ENCODE measurements around the gene LYSMD3.
"Not testable (repeated sequence)": the region's sequence is repeated elsewhere in the genome, so short reads cannot be mapped to it uniquely, and the experiment has no call there.

The LYSMD3 gene

DNA sequence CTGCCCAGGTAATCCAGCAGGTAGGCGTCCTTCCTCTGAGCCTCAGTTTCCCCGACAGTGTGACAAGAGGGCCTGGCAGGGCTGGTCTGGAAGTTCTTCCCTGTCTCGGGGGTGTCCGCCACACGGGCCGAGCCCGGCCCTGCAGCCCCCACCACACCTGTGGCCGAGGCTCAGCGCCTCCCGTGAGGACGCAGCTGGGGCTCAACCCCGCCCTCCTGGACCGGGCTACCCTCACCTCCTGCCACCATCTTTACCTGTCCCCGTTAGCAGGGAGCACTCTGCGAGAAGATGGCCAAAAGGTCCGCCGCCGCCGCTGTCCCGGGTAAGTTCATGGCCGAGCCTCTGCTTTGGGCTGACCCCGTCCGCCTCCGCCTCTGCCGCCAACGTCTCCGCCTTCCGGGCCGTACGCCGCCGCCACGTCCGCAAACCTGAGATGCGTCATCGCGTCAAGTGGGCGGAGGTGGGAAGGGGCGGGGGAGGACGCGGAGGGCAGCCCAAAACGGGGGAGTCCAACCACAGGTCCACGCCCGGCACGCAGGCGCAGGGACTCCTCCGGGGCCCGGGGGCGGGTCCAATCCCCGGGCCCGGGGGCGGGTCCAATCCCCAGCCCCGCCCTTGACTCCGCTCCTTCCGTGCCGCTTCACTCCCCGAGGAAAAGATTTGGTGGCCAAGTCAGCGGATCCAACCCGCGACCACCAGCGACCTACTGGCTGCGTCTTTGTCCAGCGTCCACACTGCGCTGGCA is at the start of gene LYSMD3:
LYSMD3 (minus strand) TSS at position 391 of the 745 bp plus-strand sequence. CDS start 4,295 bp downstream, outside the sequence.
- peaks cover 30% of the 10 kb centered on the region for H3K4me1 Mint-ChIP-seq
- peak; percentile 95 for DNase-seq
- peaks cover 18% of the 10 kb centered on the region for H3K27me3 Mint-ChIP-seq
- ATAC-seq: peak; percentile 89
- H3K4me3 Mint-ChIP-seq: peak within 1 kb of the TSS; percentile 92
- peak within 1 kb of the TSS; percentile 93 for H3K27ac Mint-ChIP-seq
- peaks cover 13% of the 10 kb centered on the region for H3K36me3 Mint-ChIP-seq (ENCODE audit: low read depth)
- H3K9me3 Mint-ChIP-seq: no peaks in the 10 kb centered on the region

DNA sequence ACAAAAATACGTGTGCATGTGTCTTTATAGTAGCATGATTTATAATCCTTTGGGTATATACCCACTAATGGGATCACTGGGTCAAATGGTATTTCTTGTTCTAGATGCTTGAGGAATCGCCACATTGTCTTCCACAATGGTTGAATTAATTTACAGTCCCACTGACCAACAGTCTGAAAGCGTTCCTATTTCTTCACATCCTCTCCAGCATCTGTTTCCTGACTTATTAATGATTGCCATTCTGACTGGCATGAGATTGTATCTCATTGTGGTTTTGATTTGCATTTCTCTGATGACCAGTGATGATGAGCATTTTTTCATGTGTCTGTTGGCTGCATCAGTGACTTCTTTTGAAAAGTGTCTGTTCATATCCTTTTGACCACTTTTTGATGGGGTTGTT is 47.2 kb upstream of the LYSMD3 start:
- not testable (repeated sequence) for H3K9me3 Mint-ChIP-seq; H3K4me3 Mint-ChIP-seq; H3K36me3 Mint-ChIP-seq (ENCODE audit: low read depth); ATAC-seq; DNase-seq; H3K27ac Mint-ChIP-seq; H3K4me1 Mint-ChIP-seq
- peaks cover 12% of the 10 kb centered on the region for H3K27me3 Mint-ChIP-seq

DNA sequence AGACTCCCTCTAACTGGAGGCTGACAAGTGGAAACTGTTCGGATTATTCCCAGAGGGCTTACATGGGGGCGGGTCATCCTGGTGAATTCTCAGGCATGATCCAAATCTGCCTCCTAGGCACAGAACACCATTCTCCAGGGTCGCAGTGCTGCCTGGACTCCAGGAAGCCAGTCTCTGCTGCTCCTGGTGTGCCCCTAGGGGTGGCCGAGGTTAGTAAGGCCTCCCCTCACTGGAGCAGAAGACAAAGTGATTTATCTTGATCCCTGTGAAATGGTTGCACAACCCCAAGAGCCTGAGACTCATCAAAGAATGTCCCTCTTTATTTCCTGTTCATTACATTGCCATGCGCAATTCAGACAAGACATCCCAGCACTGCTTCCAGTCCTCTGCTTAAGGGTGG is 46.3 kb upstream of the LYSMD3 start:
- no peaks in the 10 kb centered on the region for H3K4me1 Mint-ChIP-seq
- no peak overlapping the region for H3K4me3 Mint-ChIP-seq
- H3K27me3 Mint-ChIP-seq: peaks cover 12% of the 10 kb centered on the region

DNA sequence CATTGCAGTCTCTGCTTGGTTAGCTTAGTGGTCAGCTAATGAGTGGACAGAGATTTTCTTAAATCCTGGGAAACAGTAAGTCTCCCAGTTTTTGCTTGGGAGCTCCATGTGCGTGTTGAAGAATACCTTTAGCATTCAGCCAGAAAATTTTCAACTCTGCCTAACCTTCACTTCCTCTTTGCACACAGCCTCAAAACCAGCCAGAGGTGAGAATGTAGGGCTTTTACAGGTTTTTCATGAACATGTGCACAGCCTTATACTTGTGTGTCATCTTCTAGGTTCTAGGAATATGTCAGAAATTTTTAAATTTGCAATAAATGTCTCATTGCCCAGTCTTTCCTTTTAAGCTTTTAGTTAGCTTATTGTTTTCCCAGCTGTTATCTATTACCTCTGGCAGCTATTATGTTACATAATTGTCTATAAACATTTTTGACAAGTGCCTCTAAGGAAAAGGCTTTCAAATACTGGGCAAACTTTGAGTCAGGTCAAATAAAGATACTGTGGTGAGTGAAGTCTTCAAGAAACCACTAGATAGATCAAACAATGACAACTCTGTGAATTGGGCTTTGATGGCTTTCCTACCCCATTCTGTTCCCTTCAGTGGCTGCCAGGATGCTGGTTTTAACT is 41.9 kb upstream of the LYSMD3 start:
- no peaks in the 10 kb centered on the region for H3K4me1 Mint-ChIP-seq
- H3K4me3 Mint-ChIP-seq: no peak overlapping the region
- H3K9me3 Mint-ChIP-seq: no peaks in the 10 kb centered on the region
- H3K27ac Mint-ChIP-seq: no peak overlapping the region
- ATAC-seq (no peak), DNase-seq (no peak)
- peaks cover 19% of the 10 kb centered on the region for H3K27me3 Mint-ChIP-seq
- H3K36me3 Mint-ChIP-seq (ENCODE audit: low read depth): no peaks in the 10 kb centered on the region

More for the DNA sequence above, 46.3 kb upstream of the LYSMD3 start:
- Mint-ChIP-seq H3K9me3 (peaks cover 6% of the 10 kb centered on the region), H3K27ac (no peak overlapping the region), H3K36me3 (ENCODE audit: low read depth) (no peaks in the 10 kb centered on the region)
- ATAC-seq: no peak
- DNase-seq: no peak

DNA sequence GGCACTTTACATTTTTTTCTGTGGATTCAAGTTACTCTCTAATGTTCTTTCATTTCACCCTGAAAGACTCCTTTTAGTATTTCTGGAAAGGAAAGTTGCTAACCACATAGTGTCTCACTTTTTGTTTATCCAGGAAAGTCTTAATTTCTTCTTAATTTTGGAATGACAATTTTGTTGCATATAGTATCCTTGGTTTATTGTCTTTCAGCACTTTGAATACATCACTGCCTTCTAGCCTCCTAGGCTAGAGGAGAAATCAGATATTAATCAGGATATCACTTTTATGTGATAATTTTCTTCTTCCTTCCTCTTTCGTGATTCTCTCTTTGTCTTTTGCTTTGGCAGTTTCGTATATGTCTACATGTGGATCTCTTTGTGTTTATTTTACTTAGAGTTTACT is 40.6 kb upstream of the LYSMD3 start:
- H3K9me3 Mint-ChIP-seq: no peaks in the 10 kb centered on the region
- H3K27me3 Mint-ChIP-seq: peaks cover 21% of the 10 kb centered on the region
- DNase-seq: no peak
- no peak for ATAC-seq
- H3K36me3 Mint-ChIP-seq (ENCODE audit: low read depth): no peaks in the 10 kb centered on the region
- H3K4me3 Mint-ChIP-seq: no peak overlapping the region
- H3K4me1 Mint-ChIP-seq: no peaks in the 10 kb centered on the region
- no peak overlapping the region for H3K27ac Mint-ChIP-seq

DNA sequence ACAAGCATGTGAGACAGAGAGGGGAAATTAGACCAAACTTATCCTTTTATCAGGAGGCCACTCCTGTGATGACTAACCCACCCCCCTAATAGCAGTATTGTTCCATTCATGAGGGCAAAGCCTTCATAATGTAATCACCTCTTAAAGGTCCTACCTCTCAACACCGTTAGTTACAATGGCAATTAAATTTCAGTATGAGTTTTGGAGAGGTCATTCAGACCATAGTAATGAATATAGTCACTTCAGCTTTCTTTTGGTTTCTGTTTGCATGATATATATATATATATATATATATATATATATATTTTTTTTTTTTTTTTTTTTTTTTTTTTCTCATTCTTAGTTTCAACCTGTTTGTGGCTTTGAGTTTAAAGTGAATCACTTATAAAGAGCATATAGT is 39.7 kb upstream of the LYSMD3 start:
- ATAC-seq (no peak), DNase-seq (no peak)
- no peak overlapping the region for H3K27ac Mint-ChIP-seq
- no peaks in the 10 kb centered on the region for H3K9me3 Mint-ChIP-seq
- H3K4me3 Mint-ChIP-seq: no peak overlapping the region
- H3K4me1 Mint-ChIP-seq: no peaks in the 10 kb centered on the region
- no peaks in the 10 kb centered on the region for H3K36me3 Mint-ChIP-seq (ENCODE audit: low read depth)
- peaks cover 24% of the 10 kb centered on the region for H3K27me3 Mint-ChIP-seq

DNA sequence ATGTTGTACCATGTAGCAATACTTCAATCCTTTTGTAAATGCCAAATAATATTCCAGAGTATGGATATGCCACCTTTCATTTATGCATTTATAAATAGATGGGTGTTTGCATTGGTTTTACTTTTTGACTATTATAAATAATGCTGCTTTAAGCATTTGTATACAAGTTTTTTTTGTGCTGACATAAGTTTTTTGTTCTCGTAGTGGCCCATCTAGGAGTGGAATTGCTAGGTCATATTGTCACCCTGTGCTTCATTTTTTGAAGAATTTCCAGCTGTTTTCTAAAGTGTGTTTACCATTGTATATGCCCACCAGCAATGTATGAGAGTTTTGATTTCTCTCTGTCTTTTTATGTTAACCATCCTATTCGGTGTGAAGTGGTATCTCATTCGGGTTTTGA is 36.1 kb upstream of the LYSMD3 start:
- H3K27me3 Mint-ChIP-seq: peaks cover 31% of the 10 kb centered on the region
- H3K4me3 Mint-ChIP-seq: no peak overlapping the region
- H3K27ac Mint-ChIP-seq: no peak overlapping the region
- H3K9me3 Mint-ChIP-seq: no peaks in the 10 kb centered on the region
- H3K4me1 Mint-ChIP-seq: no peaks in the 10 kb centered on the region
- no peak for ATAC-seq
- DNase-seq: no peak
- H3K36me3 Mint-ChIP-seq (ENCODE audit: low read depth): no peaks in the 10 kb centered on the region

DNA sequence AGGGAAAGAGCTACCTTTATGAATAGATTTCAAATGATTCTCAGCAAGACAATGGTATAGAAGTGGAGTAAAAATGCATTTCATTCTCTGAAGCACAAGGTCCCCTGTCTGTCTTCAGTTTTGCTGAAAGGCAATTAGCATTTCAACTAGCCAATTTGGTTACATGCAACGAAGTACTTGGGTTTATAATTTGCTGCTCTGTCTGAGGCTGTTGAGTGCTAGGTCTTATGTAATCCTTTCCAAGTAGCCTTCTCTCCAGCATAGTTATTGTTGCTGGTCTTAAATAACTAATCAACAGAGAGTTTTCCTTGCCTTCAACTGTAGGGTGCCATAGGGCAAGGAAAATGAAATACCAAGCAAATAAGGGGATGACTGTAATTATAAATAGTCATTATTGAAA is 33.7 kb upstream of the LYSMD3 start:
- Mint-ChIP-seq H3K27me3 (peaks cover 41% of the 10 kb centered on the region), H3K9me3 (no peaks in the 10 kb centered on the region), H3K4me3 (no peak overlapping the region), H3K27ac (no peak overlapping the region), H3K4me1 (peaks cover 6% of the 10 kb centered on the region), H3K36me3 (ENCODE audit: low read depth) (no peaks in the 10 kb centered on the region)
- ATAC-seq (no peak), DNase-seq (no peak)

DNA sequence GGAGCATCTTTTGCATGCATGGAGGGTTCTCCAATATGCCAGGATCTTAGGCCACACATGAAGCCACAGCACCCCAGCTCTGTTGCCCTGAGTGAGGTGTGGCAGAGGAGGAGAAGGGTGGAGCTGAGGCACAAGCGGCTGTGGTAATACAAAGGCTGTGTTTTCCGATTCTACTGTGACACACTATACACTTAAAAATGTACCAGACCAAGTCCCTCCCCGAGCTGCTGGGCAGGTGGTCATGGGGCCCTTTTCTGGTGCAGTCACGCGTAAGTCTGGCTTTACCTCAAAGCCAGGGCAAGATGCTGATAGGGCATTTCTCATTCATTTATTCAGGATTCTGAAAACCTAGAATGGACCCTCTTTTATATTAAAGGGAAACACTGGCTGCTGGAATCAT is 33.0 kb upstream of the LYSMD3 start:
- DNase-seq (no peak), ATAC-seq (no peak)
- Mint-ChIP-seq H3K9me3 (no peaks in the 10 kb centered on the region), H3K27me3 (peaks cover 43% of the 10 kb centered on the region), H3K27ac (no peak overlapping the region), H3K36me3 (ENCODE audit: low read depth) (no peaks in the 10 kb centered on the region), H3K4me3 (no peak overlapping the region), H3K4me1 (peaks cover 8% of the 10 kb centered on the region)

DNA sequence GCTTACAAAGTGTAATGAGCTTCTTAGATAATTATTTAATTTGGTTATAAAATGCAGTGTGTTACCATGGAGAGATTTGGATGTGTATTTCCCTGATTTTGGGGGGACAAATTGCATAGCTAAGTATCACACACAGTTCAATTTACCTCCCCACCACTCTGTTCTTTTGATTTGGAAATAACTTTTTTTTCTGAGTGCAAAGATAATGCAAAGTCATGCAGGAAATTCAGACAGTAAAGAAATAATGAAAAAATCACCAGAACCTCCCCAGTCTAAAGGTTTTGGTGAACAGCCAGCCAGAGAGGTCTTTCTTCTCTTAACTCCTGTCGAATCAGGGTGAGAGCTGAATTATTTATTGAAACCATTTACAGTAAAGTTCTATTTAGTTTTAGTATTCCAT is 32.4 kb upstream of the LYSMD3 start:
- Mint-ChIP-seq H3K4me3 (no peak overlapping the region), H3K27me3 (peaks cover 48% of the 10 kb centered on the region), H3K9me3 (no peaks in the 10 kb centered on the region), H3K36me3 (ENCODE audit: low read depth) (no peaks in the 10 kb centered on the region), H3K4me1 (peaks cover 8% of the 10 kb centered on the region), H3K27ac (no peak overlapping the region)
- ATAC-seq (no peak), DNase-seq (no peak)

DNA sequence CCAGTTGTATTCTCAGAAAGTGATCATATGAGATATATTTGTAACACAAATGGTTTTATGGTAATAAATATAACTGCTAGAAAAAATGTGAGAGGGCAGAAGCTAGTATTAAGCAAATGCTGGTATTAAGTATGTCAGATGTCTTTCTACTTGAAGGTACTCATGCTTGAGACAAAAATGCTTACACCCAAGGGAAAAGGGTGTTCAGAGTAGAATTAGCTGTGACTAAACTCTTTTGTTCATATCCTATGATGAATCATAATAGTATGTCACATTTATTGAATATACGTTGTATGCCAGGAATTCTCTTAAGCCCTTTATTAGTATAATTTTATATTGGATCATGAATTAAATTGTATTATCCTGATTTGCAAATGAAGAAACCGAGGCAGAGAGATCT is 31.4 kb upstream of the LYSMD3 start:
- no peak overlapping the region for H3K27ac Mint-ChIP-seq
- H3K4me3 Mint-ChIP-seq: no peak overlapping the region
- peaks cover 8% of the 10 kb centered on the region for H3K4me1 Mint-ChIP-seq
- H3K36me3 Mint-ChIP-seq (ENCODE audit: low read depth): no peaks in the 10 kb centered on the region
- H3K9me3 Mint-ChIP-seq: no peaks in the 10 kb centered on the region
- no peak for ATAC-seq
- DNase-seq: no peak
- peaks cover 57% of the 10 kb centered on the region for H3K27me3 Mint-ChIP-seq

DNA sequence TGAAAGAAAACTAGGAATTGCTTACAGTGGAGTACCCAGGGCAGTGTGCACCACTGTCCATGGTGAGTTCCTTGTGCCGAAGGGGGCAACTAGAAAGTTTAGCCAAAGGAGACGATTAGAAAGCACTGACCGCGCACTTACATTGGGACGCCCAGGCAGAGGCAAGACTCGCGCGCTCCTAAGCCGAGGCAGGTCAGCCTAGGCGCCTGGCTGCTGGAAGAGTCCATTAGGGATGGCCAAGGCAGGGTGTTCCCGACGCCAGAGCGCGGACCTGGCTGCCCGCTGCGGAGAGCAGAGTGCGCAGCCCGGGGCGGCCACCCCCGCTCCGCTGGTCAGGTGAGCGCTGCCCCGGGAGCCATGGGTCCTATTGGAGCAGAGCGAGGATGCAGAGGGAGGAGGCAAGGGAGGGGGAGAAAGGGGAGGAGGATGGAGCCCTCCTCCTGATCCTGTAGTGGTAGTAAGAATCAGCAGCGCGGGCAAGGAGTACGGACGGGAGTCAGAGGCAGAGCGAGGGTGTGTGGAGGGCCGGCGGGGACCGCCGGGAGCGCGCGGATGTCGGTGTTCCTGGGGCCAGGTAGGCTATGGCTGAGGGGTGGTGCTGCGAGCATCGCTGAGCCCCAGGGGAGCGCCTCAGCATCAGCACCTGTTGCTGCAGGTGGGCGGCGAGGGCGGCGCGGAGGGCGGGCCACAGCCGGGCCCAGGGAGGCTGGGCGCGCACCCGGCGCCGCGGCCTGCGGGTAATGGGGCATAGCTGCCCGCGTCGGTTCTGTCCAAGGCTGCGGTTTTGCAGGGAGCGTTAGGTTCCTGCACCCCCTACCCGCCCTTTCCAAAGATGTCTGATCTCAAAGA is 29.2 kb upstream of the LYSMD3 start, which contains the start of gene ADGRV1:
ADGRV1 (plus strand) TSS at position 454 of the 849 bp plus-strand sequence; CDS start at position 553, 99 bp downstream.
- H3K36me3 Mint-ChIP-seq (ENCODE audit: low read depth): no peaks in the 10 kb centered on the region
- peaks cover 56% of the 10 kb centered on the region for H3K27me3 Mint-ChIP-seq
- H3K27ac Mint-ChIP-seq: no peak within 1 kb of the TSS
- H3K9me3 Mint-ChIP-seq: no peaks in the 10 kb centered on the region
- peaks cover 8% of the 10 kb centered on the region for H3K4me1 Mint-ChIP-seq
- peak; percentile 3 for DNase-seq
- peak; percentile 62 for ATAC-seq
- peak within 1 kb of the TSS; percentile 49 for H3K4me3 Mint-ChIP-seq

DNA sequence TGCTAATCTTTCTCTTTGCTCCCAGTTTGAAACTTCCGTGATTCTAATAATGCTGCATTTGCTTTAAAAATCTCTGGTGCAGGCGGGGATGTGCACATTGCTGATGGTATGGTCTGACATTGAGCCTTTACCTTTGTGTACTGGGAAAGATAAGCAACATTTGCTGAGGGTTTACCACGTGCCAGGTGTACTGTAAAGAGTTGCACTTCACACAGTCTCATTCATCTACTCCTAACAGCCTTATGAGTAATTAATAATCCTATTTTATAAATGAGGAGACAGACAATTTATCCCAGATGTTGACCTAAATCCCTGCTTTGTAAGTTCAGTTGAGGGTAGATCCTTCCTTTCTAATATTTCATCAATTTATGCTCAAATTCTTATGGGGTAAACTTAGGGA is 28.5 kb upstream of the LYSMD3 start:
- no peak overlapping the region for H3K27ac Mint-ChIP-seq
- peaks cover 59% of the 10 kb centered on the region for H3K27me3 Mint-ChIP-seq
- DNase-seq (no peak), ATAC-seq (no peak)
- H3K4me3 Mint-ChIP-seq: peak overlapping the region; percentile 49
- no peaks in the 10 kb centered on the region for H3K36me3 Mint-ChIP-seq (ENCODE audit: low read depth)
- H3K9me3 Mint-ChIP-seq: no peaks in the 10 kb centered on the region
- H3K4me1 Mint-ChIP-seq: peaks cover 8% of the 10 kb centered on the region

DNA sequence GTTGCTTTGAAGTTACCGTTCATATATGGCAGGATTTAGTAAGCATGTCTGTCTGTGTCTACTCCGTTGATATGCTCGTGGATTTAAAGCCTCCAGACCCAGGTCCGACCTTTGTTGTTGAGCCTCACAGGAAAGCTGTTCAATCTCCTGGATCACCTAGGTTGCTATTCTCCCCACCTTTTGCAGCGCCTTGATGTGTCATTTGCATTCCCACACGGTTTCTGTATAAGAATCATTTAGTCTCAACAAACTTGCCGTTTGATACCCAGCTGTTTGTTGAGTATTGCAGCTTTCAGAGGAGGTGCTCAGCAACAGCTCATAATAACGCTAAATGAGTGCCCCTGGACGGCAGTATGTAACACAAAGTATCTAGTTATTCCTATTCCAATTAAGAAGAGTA is 28.0 kb upstream of the LYSMD3 start:
- DNase-seq: no peak
- Mint-ChIP-seq H3K27me3 (peaks cover 59% of the 10 kb centered on the region), H3K9me3 (no peaks in the 10 kb centered on the region), H3K36me3 (ENCODE audit: low read depth) (no peaks in the 10 kb centered on the region), H3K4me1 (peaks cover 8% of the 10 kb centered on the region), H3K4me3 (no peak overlapping the region), H3K27ac (no peak overlapping the region)
- no peak for ATAC-seq

DNA sequence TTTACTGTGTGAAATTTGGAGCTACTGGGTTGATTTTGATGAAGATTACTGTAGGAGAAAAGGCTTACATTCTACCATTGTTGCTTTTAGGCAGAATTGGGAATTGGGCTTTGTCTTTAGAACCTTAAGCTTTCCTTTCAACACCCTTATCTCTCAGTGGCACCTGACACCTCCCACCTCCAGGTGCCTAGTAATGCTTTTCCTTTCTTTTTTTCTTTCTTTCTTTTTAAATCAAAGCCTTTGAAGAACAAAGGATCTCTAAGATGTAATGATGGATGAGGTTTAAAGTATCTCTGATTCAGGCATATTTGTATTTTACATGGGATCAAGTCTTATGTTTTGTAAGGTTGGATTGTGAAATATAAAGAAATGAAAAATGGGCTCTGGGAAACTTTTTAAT is 26.3 kb upstream of the LYSMD3 start:
- no peak for ATAC-seq

More for the DNA sequence above, 26.3 kb upstream of the LYSMD3 start:
- no peak overlapping the region for H3K27ac Mint-ChIP-seq
- H3K27me3 Mint-ChIP-seq: peaks cover 62% of the 10 kb centered on the region
- no peak overlapping the region for H3K4me3 Mint-ChIP-seq
- no peak for DNase-seq
- no peaks in the 10 kb centered on the region for H3K9me3 Mint-ChIP-seq
- H3K4me1 Mint-ChIP-seq: peaks cover 8% of the 10 kb centered on the region
- no peaks in the 10 kb centered on the region for H3K36me3 Mint-ChIP-seq (ENCODE audit: low read depth)
